Astrocyte of the hippocampus (primary cell): Measurements from ENCODE around the gene SNF8.

Experiments used
- DNase-seq: peaks from one replicate; pipeline ENCODE4 v3.0.0; 2011; ENCODE audit warnings: low read depth, low spot score

Gene SNF8

GRCh38 chr17:48890086-48890485, 54.6 kb downstream of the SNF8 start:
- no peak for DNase-seq

GRCh38 chr17:48883171-48883570, 61.5 kb downstream of the SNF8 start:
- DNase-seq, result no peak

DNA sequence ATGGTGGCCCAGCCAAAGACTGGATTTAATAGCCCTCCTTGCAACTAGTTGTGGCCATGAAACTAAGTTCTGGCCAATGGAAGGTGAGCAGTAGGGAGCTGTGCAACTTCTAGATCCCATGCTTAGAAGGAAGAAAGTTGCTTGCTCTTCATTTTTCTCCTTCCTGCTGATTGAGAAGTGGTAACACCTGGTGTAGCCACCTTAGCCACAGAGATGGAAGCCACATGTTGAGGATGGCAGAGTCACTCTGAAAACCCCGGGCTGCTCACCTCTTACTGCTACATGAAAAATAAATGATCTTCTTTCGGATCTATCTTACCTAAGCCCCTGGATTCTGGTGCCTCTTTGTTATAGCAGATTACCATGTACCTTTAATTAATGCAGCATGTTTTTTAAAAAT, 62.4 kb downstream of the SNF8 start:
- DNase-seq, result no peak
